GM04503 (cell line): ENCODE data around the gene RTP3.

Experiments used
- DNase-seq: peaks from one replicate; pipeline ENCODE4 v3.0.0-alpha.2; 2012; ENCODE audit warnings: low read depth

Gene RTP3

GRCh38 chr3:46469680-46470357 is 28.0 kb upstream of the RTP3 start:
- DNase-seq, result no peak

- no peak for DNase-seq
Observed at GRCh38 chr3:46470831-46471230, 26.9 kb upstream of the RTP3 start.

DNA sequence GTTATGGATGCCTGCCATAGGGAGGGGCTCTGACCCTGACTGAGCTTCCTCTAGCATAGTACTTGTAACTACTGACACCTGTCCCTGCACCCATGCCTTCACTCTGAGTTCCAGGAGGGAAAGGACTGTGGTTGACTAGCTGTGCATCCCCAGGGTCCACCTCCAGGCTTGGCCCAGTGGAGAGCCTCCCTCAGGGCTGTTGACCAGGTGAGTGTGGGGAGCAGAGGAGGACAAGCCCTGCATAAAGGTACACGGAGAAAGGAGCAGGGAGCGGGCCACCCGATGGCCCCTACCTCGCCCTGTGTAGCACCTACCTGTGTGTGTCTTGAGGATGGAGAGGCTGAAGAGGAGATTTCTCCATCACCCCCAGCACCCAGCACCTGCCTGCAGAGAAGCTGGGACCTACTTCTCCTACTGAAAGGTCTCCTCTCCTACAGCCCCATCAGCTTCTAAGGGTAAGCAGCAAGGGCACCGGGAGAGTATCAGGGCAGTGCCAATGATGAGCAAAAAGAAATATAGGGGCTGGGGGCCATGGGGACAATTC is 26.3 kb upstream of the RTP3 start:
- no peak for DNase-seq

DNA sequence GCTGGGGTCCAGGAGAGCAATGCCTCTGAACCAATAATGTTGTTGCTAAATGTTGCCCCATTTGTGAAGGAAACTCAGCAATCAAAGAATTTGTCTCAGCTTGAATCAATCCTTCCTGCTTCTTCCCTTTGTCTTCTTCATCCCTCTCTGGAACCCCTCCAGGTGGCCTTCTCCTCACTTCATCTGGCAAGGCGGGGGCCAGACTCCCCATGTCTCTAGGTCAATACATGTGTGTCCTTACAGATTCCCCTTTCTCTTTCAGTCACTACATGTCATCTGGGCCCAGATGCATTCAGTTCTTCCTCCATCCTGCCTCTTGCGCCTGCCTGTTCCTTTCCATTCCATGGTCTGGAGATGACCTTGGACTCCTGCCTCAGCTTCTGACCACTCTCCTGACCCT is 25.0 kb upstream of the RTP3 start:
- no peak for DNase-seq

GRCh38 chr3:46477145-46477544 is 20.6 kb upstream of the RTP3 start:
- no peak for DNase-seq

GRCh38 chr3:46477756-46478155 is 20.0 kb upstream of the RTP3 start:
- no peak for DNase-seq

DNA sequence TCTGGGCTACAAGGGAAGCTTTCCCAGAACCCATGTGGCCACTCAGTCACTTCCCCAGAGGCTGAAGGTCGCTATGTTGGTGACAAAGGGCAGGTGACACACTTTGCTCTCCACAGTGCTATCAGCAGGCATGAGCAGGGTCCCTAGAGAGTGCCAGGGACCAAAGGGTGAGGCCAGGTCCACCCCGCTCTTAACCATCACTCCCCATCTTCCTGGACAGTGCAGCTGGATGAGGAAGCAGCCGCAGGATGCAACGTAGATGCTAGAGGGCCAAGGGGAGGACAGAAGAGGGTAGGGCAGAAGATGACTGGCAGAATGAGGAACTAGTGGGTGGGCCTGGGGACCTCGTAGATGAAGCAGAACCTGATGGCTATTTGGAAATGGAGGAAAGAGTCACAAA is 19.4 kb upstream of the RTP3 start:
- DNase-seq, result no peak

- no peak for DNase-seq
Observed at GRCh38 chr3:46479021-46479420, 18.8 kb upstream of the RTP3 start.

DNA sequence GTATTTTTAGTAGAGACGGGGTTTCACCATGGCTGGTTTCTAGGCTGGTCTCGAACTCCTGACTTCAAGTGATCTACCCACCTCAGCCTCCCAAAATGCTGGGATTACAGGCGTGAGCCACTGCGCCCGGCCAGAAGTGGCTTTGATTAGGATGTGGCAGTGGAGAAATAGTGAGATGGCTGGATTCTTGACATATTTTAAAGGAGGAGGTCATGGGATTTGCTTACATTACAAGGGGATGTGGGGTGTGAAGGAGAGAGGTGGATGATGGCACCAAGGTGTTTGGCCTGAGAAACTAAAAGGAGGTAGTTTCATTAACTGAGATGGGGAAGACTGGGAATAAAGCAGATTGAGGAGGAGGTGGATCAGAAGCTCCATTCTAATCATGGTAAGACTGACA is 18.1 kb upstream of the RTP3 start:
- no peak for DNase-seq

GRCh38 chr3:46480491-46481195 is 17.1 kb upstream of the RTP3 start:
- DNase-seq, result no peak

GRCh38 chr3:46481636-46482035 is 16.1 kb upstream of the RTP3 start:
- no peak for DNase-seq

- DNase-seq, result peak; percentile 64
Observed at GRCh38 chr3:46482632-46483350, 15.0 kb upstream of the RTP3 start.

DNA sequence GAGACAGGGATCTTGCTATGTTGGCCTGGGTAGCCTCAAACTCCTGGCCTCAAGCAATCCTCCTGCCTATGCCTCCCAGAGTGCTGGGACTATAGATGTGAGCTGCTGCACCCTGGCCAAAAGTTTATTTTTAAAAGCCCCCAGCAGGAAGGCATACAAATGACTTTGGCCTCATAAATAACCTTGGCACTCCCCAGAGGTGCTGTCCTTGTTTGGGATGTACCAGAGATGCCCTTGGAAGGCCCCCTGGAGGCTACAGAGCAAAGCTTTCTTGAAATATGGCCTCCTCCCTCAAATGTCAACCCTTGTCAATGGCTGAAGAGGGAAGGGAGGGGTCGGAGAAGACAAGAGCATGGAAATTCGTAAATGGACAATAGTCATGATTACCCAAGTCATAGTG is 14.0 kb upstream of the RTP3 start:
- DNase-seq, result no peak

- DNase-seq, result no peak
Observed at GRCh38 chr3:46484388-46484787, 13.4 kb upstream of the RTP3 start.

GRCh38 chr3:46484911-46485778 is 12.6 kb upstream of the RTP3 start:
- DNase-seq, result no peak

DNA sequence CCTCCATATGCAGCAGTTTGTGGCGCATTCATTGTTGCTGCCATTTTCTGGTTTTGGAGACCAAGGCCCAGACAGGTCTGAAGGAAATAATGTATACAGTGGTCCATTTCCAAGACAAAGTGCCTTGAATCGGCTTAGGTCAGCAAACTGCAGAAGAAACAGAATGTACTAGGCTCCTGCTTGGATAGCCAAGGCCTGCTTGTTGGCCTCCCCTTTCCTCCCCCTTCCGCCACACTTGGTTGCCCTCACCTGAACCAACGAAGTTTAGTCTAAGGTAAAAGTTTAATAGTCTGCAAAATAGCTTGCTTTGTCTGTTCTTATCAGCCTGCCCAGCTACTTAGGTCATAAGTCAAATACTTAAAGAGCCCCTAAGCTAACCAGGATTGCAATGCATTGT is 12.0 kb upstream of the RTP3 start:
- DNase-seq, result no peak

- peak; percentile 27 for DNase-seq
Observed at GRCh38 chr3:46488735-46489361, 8.9 kb upstream of the RTP3 start.

DNA sequence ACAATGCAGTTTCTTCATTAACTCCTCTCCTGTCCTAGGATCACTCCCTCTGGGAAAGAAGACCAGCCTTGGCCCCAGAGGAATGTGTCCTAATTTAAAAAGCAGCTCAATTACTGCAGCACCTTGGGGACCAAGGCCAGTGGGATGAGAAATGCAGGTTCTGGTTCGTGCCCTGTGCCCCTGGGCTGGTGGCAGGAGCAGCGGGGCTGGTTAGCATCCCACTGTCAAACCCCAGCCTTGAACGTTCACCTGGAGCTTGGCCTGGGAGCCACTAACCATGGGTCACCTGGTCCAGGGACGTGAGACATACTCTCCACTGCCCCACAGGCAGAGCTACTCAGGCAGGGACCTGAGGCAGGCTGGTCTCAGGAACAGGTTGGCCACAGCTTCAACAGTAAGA is 8.4 kb upstream of the RTP3 start:
- DNase-seq, result no peak

DNA sequence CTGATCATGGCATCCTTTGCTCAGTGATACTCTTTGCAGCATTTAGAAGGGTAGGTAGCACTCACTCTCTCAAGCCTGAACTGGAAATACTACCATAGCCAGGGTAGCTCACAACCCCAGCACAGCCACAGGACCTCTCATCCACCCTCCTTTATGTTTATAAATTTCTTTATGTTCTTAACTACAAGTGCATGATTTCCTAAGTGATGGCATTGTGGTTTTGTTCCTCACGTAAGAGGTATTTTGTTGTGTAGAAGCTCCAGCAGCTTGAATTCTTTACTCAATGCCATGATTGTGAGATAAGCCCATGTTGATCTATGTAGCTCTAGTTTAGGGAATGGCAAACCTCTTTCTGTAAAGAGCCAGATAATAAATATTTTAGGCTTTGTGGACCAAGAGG is 7.9 kb upstream of the RTP3 start:
- peak; percentile 27 for DNase-seq

- no peak for DNase-seq
Observed at GRCh38 chr3:46490338-46491084, 7.3 kb upstream of the RTP3 start.
